Measurements from ENCODE around the gene TCHP. TPM values are rescaled to one million over a fixed set of nuclear protein-coding genes. Genes with fewer than 3 reads are reported as not detected.

Gene TCHP
- total and polyA plus RNA-seq, 2 experiments from 2014 or later = 3.1 to 6.2 TPM

- Histone ChIP-seq H3K4me1 (ENCODE audit: insufficient read depth) (no peaks in the 10 kb centered on the region), H3K27me3 (ENCODE audit: insufficient read depth) (no peaks in the 10 kb centered on the region), H2AFZ (no peak overlapping the region), H4K20me1 (replicated peaks; ENCODE audit: insufficient read depth) (no peaks in the 10 kb centered on the region), H3K36me3 (ENCODE audit: insufficient read depth) (no peaks in the 10 kb centered on the region; the same call in 1 of the 2 replicates), H3K9me2 (ENCODE audit: insufficient read depth) (no peaks in the 10 kb centered on the region), H3F3A (replicated peaks; ENCODE audit: low read depth) (no peaks in the 10 kb centered on the region), H3K4me3 (no peak overlapping the region), H3K27ac (ENCODE audit: low read depth) (no peak overlapping the region), H3K79me2 (replicated peaks; ENCODE audit: insufficient read depth) (no peaks in the 10 kb centered on the region), H3K4me2 (no peak overlapping the region)
- H3K9me3 Mint-ChIP-seq = peaks cover 4% of the 10 kb centered on the region; the same call in 1 of the 3 replicates
- DNase-seq (ENCODE audit: low spot score) = no peak
- H3K4me1 Mint-ChIP-seq = peaks cover 8% of the 10 kb centered on the region
- H3K27ac Mint-ChIP-seq = no peak overlapping the region
- no peak for ATAC-seq
- H3K36me3 Mint-ChIP-seq (ENCODE audit: low read depth) = peaks cover 14% of the 10 kb centered on the region
- H3K4me3 Mint-ChIP-seq = no peak overlapping the region
- H3K27me3 Mint-ChIP-seq (ENCODE audit: insufficient read depth, low read depth, poor library complexity) = peaks cover 11% of the 10 kb centered on the region
- no peak for TF ChIP-seq JUNB (IDR thresholded peaks at IDR 0.05; ENCODE audit: unreplicated experiment)
- TF ChIP-seq, protein P1, sequence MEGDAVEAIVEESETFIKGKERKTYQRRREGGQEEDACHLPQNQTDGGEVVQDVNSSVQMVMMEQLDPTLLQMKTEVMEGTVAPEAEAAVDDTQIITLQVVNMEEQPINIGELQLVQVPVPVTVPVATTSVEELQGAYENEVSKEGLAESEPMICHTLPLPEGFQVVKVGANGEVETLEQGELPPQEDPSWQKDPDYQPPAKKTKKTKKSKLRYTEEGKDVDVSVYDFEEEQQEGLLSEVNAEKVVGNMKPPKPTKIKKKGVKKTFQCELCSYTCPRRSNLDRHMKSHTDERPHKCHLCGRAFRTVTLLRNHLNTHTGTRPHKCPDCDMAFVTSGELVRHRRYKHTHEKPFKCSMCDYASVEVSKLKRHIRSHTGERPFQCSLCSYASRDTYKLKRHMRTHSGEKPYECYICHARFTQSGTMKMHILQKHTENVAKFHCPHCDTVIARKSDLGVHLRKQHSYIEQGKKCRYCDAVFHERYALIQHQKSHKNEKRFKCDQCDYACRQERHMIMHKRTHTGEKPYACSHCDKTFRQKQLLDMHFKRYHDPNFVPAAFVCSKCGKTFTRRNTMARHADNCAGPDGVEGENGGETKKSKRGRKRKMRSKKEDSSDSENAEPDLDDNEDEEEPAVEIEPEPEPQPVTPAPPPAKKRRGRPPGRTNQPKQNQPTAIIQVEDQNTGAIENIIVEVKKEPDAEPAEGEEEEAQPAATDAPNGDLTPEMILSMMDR (conservative IDR thresholded peaks at IDR 0.05; ENCODE audit: low read depth in 2 of 2) = no peak
- TF ChIP-seq, protein P2, sequence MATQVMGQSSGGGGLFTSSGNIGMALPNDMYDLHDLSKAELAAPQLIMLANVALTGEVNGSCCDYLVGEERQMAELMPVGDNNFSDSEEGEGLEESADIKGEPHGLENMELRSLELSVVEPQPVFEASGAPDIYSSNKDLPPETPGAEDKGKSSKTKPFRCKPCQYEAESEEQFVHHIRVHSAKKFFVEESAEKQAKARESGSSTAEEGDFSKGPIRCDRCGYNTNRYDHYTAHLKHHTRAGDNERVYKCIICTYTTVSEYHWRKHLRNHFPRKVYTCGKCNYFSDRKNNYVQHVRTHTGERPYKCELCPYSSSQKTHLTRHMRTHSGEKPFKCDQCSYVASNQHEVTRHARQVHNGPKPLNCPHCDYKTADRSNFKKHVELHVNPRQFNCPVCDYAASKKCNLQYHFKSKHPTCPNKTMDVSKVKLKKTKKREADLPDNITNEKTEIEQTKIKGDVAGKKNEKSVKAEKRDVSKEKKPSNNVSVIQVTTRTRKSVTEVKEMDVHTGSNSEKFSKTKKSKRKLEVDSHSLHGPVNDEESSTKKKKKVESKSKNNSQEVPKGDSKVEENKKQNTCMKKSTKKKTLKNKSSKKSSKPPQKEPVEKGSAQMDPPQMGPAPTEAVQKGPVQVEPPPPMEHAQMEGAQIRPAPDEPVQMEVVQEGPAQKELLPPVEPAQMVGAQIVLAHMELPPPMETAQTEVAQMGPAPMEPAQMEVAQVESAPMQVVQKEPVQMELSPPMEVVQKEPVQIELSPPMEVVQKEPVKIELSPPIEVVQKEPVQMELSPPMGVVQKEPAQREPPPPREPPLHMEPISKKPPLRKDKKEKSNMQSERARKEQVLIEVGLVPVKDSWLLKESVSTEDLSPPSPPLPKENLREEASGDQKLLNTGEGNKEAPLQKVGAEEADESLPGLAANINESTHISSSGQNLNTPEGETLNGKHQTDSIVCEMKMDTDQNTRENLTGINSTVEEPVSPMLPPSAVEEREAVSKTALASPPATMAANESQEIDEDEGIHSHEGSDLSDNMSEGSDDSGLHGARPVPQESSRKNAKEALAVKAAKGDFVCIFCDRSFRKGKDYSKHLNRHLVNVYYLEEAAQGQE (IDR thresholded peaks at IDR 0.05; ENCODE audit: unreplicated experiment) = no peak
- no peak for TF ChIP-seq ZNF114 (CRISPR knock-in tag; IDR thresholded peaks at IDR 0.05)
- TF ChIP-seq EZH2 (IDR thresholded peaks at IDR 0.05; ENCODE audit: low read depth, unreplicated experiment) = no peak
- TF ChIP-seq STAT1 (IDR thresholded peaks at IDR 0.05; ENCODE audit: unreplicated experiment) = no peak
- TF ChIP-seq, protein P3, sequence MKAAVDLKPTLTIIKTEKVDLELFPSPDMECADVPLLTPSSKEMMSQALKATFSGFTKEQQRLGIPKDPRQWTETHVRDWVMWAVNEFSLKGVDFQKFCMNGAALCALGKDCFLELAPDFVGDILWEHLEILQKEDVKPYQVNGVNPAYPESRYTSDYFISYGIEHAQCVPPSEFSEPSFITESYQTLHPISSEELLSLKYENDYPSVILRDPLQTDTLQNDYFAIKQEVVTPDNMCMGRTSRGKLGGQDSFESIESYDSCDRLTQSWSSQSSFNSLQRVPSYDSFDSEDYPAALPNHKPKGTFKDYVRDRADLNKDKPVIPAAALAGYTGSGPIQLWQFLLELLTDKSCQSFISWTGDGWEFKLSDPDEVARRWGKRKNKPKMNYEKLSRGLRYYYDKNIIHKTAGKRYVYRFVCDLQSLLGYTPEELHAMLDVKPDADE (IDR thresholded peaks at IDR 0.05) = no peak
- no peak for TF ChIP-seq ZNF331 (CRISPR knock-in tag; IDR thresholded peaks at IDR 0.05; ENCODE audit: low read depth)
- TF ChIP-seq NANOG (IDR thresholded peaks at IDR 0.05; ENCODE audit: borderline replicate concordance) = no peak
- no peak for TF ChIP-seq CREB1 (CRISPR knock-in tag; IDR thresholded peaks at IDR 0.05; ENCODE audit: low read depth)
- no peak for TF ChIP-seq POLR2AphosphoS5 (IDR thresholded peaks at IDR 0.05; ENCODE audit: low read depth)
These were observed 25.9 kb downstream of the TCHP start for GRCh38 chr12:109926016-109926415.
